NT2/D1 (cell line): ENCODE measurements around the gene AKR1C1.

Experiments used
- SUZ12 ChIP-seq: IDR thresholded peaks from 2 replicates; pipeline ENCODE4 v1.6.1; 2011; ENCODE audit not compliant: insufficient read length, insufficient read depth; ENCODE audit errors: extremely low read depth
- YY1 ChIP-seq: IDR thresholded peaks from 2 replicates; pipeline ENCODE4 v1.6.1; 2011; ENCODE audit not compliant: insufficient read length, insufficient read depth
- ZNF274 ChIP-seq: IDR thresholded peaks from 2 replicates; pipeline ENCODE4 v1.6.1; 2011; ENCODE audit warnings: mild to moderate bottlenecking, low read depth, low read length

GRCh38 chr10:4934391-4934987, 28.7 kb upstream of the AKR1C1 start:
- TF ChIP-seq SUZ12 (no peak), YY1 (no peak), ZNF274 (no peak)
